ENCODE measurements around the gene FAM229B. TPM values are rescaled to one million over a fixed set of nuclear protein-coding genes. Genes with fewer than 3 reads are reported as not detected.

FAM229B gene
- total and polyA plus RNA-seq, 2 donors (not counting 3 experiments of a cell fraction or from before 2014, with no cell fraction given): 9.1 to 10.6 TPM

DNA sequence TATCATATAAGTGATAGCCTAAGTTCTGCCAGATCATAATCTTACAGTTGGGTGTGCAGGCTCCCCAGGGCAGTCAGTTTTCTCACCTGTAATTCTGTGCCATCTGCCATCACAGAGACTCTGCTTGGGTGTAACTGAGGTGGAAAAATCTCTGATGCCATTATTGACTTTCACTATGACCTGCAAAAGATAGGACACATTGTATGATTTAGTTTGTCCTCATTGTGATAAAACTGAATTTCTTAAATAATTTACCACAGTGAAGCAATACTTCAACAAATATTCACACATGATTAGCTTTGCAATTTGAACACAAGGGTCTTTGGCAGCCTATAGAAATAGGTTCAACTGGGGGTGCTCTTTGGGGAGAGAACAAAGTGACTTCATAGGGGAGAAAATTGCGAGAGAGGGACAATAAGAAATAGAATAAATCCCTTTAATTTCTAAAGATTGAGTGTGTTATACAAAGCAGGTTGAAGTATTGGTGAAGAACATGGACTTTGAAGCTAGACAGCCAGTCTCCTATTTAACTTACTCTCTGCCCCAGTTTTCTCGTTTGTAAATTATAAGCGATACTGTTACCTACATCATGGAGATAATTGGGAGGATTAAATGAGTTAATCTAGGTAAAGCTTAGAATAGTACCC, 27.3 kb downstream of the FAM229B start:
- H3K4me1 ChIP-seq (ENCODE audit: control insufficient read depth, extremely low read depth, insufficient read depth, low read length): peaks cover 12% of the 10 kb centered on the region
- ChIA-PET POLR2A (no interaction called here), CTCF (no interaction called here)
- no peaks in the 10 kb centered on the region for H3K79me2 ChIP-seq (ENCODE audit: control insufficient read depth, insufficient read depth, low read length)
- no peaks in the 10 kb centered on the region for H3K27me3 ChIP-seq (ENCODE audit: control insufficient read depth in 2 of 2, insufficient read depth in 2 of 2, low read length in 2 of 2)
- TF ChIP-seq POLR2AphosphoS5 (IDR thresholded peaks at IDR 0.05; ENCODE audit: insufficient read depth, low read depth, low read length) (no peak), MYC (IDR thresholded peaks at IDR 0.05; ENCODE audit: low read depth, low read length) (no peak), FOS (IDR thresholded peaks at IDR 0.05; ENCODE audit: borderline replicate concordance, insufficient read depth, low read length) (no peak), POLR2A (IDR thresholded peaks at IDR 0.05; ENCODE audit: low read depth, low read length) (no peak), EZH2 (IDR thresholded peaks at IDR 0.05; ENCODE audit: borderline replicate concordance, low read depth, low read length, severe bottlenecking) (no peak), JUN (IDR thresholded peaks at IDR 0.05; ENCODE audit: borderline replicate concordance, insufficient read depth, insufficient read length, low read depth) (no peak), GATA2 (IDR thresholded peaks at IDR 0.05; ENCODE audit: insufficient read depth, insufficient read length, low read depth, low read length) (no peak)
- TF ChIP-seq, protein P1, sequence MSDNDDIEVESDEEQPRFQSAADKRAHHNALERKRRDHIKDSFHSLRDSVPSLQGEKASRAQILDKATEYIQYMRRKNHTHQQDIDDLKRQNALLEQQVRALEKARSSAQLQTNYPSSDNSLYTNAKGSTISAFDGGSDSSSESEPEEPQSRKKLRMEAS (IDR thresholded peaks at IDR 0.05; ENCODE audit: insufficient read depth, insufficient read length): no peak
- TF ChIP-seq, protein P2, sequence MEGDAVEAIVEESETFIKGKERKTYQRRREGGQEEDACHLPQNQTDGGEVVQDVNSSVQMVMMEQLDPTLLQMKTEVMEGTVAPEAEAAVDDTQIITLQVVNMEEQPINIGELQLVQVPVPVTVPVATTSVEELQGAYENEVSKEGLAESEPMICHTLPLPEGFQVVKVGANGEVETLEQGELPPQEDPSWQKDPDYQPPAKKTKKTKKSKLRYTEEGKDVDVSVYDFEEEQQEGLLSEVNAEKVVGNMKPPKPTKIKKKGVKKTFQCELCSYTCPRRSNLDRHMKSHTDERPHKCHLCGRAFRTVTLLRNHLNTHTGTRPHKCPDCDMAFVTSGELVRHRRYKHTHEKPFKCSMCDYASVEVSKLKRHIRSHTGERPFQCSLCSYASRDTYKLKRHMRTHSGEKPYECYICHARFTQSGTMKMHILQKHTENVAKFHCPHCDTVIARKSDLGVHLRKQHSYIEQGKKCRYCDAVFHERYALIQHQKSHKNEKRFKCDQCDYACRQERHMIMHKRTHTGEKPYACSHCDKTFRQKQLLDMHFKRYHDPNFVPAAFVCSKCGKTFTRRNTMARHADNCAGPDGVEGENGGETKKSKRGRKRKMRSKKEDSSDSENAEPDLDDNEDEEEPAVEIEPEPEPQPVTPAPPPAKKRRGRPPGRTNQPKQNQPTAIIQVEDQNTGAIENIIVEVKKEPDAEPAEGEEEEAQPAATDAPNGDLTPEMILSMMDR (IDR thresholded peaks at IDR 0.05; ENCODE audit: extremely low read depth in 1 of 2, insufficient read depth in 1 of 2, low read depth in 1 of 2, low read length in 2 of 2): no peak
- dilution Hi-C loops (cut with MboI; ENCODE audit: extremely low pct_ligation_motif_present, low sequenced_read_pairs) (no loop called here), intact Hi-C loops (cut with micrococcal nuclease) (no loop called here)
- H3K9ac ChIP-seq (replicated peaks; ENCODE audit: extremely low read depth, insufficient read depth, low read length): no peak overlapping the region
- no TSS peak for BruUV-seq (replicated peaks)
- FAIRE-seq (no peak), DNase-seq (ENCODE audit: low read depth, low spot score) (no peak)
- no peak overlapping the region for H3K4me3 ChIP-seq (replicated peaks in 1 of 3; ENCODE audit: insufficient read depth in 1 of 3, low read depth in 1 of 3, low read length in 3 of 3)
- peaks cover 58 to 75% of the 10 kb centered on the region in 2 experiments for H3K36me3 ChIP-seq (ENCODE audit: control insufficient read depth in 2 of 2, extremely low read depth in 1 of 2, insufficient read depth in 2 of 2, low read length in 2 of 2)
- H2AFZ ChIP-seq (ENCODE audit: low read depth, low read length): no peak overlapping the region
- no peak overlapping the region for H3K27ac ChIP-seq (ENCODE audit: insufficient read depth, low read depth, low read length)
- H3K9me1 ChIP-seq (replicated peaks; ENCODE audit: control insufficient read depth, extremely low read depth, insufficient read depth, low read length): no peaks in the 10 kb centered on the region
- H4K20me1 ChIP-seq (replicated peaks; ENCODE audit: control insufficient read depth, extremely low read depth, insufficient read depth, low read length): no peaks in the 10 kb centered on the region
- no peaks in the 10 kb centered on the region for H3K9me3 ChIP-seq (replicated peaks; ENCODE audit: control insufficient read depth, insufficient read depth, low read length)
- H3K4me2 ChIP-seq (ENCODE audit: insufficient read depth, low read length): no peak overlapping the region
